Karpas-422 (cell line): ENCODE measurements around the gene XYLT1. TPM values are rescaled to one million over a fixed set of nuclear protein-coding genes. Genes with fewer than 3 reads are reported as not detected.
"Not testable (repeated sequence)": the region's sequence is repeated elsewhere in the genome, so short reads cannot be mapped to it uniquely, and the experiment has no call there.

Experiments used
- DNase-seq: peaks from one replicate; pipeline ENCODE4 v3.0.0-alpha.2; 2015
- H2AFZ ChIP-seq: fragments of 200-600 bp; sonication (generic); 2 replicates; pipeline ENCODE4 v1.6.1; 2014; ENCODE audit warnings: antibody characterized with exemption, low read length, mixed read lengths
- H3K27ac ChIP-seq: fragments of 200-600 bp; sonication (generic); 2 replicates; pipeline ENCODE4 v1.5.1; 2014; ENCODE audit warnings: mild to moderate bottlenecking, low read length, moderate library complexity
- H3K27me3 ChIP-seq: fragments of 200-600 bp; sonication (generic); 2 replicates; pipeline ENCODE4 v1.6.1; 2014; ENCODE audit warnings: low read length, mixed read lengths
- H3K36me3 ChIP-seq: fragments of 200-600 bp; sonication (generic); 2 replicates; pipeline ENCODE4 v1.6.1; 2014; ENCODE audit warnings: low read length, mixed read lengths; ENCODE audit not compliant: insufficient read depth
- H3K4me1 ChIP-seq: fragments of 200-600 bp; sonication (generic); 2 replicates; pipeline ENCODE4 v1.6.1; 2014; ENCODE audit warnings: mild to moderate bottlenecking, low read length, mixed read lengths
- H3K4me2 ChIP-seq: fragments of 200-600 bp; sonication (generic); 2 replicates; pipeline ENCODE4 v1.6.1; 2014; ENCODE audit warnings: low read length, low read depth, mild to moderate bottlenecking; ENCODE audit not compliant: poor library complexity, severe bottlenecking
- H3K4me3 ChIP-seq: fragments of 200-600 bp; sonication (generic); 2 replicates; pipeline ENCODE4 v1.5.1; 2014; ENCODE audit warnings: mild to moderate bottlenecking, antibody characterized with exemption, low read length, mixed read lengths
- H3K79me2 ChIP-seq: fragments of 200-600 bp; sonication (generic); 2 replicates; pipeline ENCODE4 v1.6.1; 2014; ENCODE audit warnings: mild to moderate bottlenecking, low read length, mixed read lengths
- H3K9ac ChIP-seq: fragments of 200-600 bp; sonication (generic); 2 replicates; pipeline ENCODE4 v1.6.0; 2014; ENCODE audit warnings: low read length
- H3K9me2 ChIP-seq: fragments of 200-600 bp; sonication (generic), shearing (Covaris generic); replicated peaks from 2 replicates; pipeline ENCODE4 v1.6.0; 2014; ENCODE audit warnings: mild to moderate bottlenecking, low read length, moderate library complexity; ENCODE audit not compliant: insufficient read depth
- H3K9me3 ChIP-seq: fragments of 300-700, 200-600 bp; sonication (generic); 2 replicates; pipeline ENCODE4 v1.6.1; 2014; ENCODE audit warnings: low read length, mixed read lengths
- H4K20me1 ChIP-seq: fragments of 200-600 bp; sonication (generic); 2 replicates; pipeline ENCODE4 v1.6.1; 2014; ENCODE audit warnings: mild to moderate bottlenecking, antibody characterized with exemption, low read length, low read depth; ENCODE audit not compliant: insufficient read depth
- total RNA-seq: library from RNA; depleted of rRNA; stranded (reverse); fragments of >200 nt; shearing (Covaris generic); gene quantifications from 2 replicates; pipeline ENCODE4 v1.2.3, GENCODE V29; 2014; ENCODE audit warnings: low replicate concordance

Gene XYLT1
- total RNA-seq, 1 experiment from 2014 or later, result 11.8 TPM

- no peak overlapping the region for H2AFZ ChIP-seq
- H3K9ac ChIP-seq, result no peak overlapping the region
- DNase-seq, result no peak
- H4K20me1 ChIP-seq, result no peaks in the 10 kb centered on the region
- H3K9me2 ChIP-seq, result no peaks in the 10 kb centered on the region
- no peak overlapping the region for H3K27ac ChIP-seq
- no peaks in the 10 kb centered on the region for H3K36me3 ChIP-seq
- H3K4me2 ChIP-seq, result no peak overlapping the region
- no peak overlapping the region for H3K4me3 ChIP-seq
- no peaks in the 10 kb centered on the region for H3K79me2 ChIP-seq
- H3K4me1 ChIP-seq, result no peaks in the 10 kb centered on the region
- H3K27me3 ChIP-seq, result no peaks in the 10 kb centered on the region
- no peaks in the 10 kb centered on the region for H3K9me3 ChIP-seq
Observed at GRCh38 chr16:17510567-17510966, 39.8 kb upstream of the XYLT1 start.

GRCh38 chr16:17509194-17509593 is 38.4 kb upstream of the XYLT1 start:
- H4K20me1 ChIP-seq, result no peaks in the 10 kb centered on the region
- H3K4me2 ChIP-seq, result no peak overlapping the region
- no peaks in the 10 kb centered on the region for H3K27me3 ChIP-seq
- no peak overlapping the region for H2AFZ ChIP-seq
- H3K79me2 ChIP-seq, result no peaks in the 10 kb centered on the region
- H3K9me3 ChIP-seq, result no peaks in the 10 kb centered on the region
- H3K36me3 ChIP-seq, result no peaks in the 10 kb centered on the region
- H3K9ac ChIP-seq, result no peak overlapping the region
- no peak for DNase-seq
- H3K9me2 ChIP-seq, result no peaks in the 10 kb centered on the region
- H3K27ac ChIP-seq, result no peak overlapping the region
- no peaks in the 10 kb centered on the region for H3K4me1 ChIP-seq
- no peak overlapping the region for H3K4me3 ChIP-seq

DNA sequence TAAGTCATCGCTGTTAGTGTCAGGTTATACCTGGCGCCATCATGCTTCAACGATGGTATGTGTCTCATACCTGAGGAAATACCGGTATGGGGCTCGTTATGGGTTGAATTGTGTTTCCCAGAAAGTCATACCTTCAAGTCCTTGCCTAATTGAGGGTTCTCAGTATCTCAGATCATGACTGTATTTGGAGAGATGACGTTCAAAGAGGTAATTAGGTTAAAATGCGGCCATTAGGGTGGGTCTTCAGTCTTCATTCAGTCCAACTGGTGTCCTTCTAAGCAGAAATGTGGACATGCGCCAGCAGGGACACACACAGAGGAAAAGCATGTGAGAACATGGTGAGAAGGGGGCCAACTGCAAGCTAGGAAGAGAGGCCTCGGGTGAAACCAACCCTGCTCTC is 37.5 kb upstream of the XYLT1 start:
- H3K9me3 ChIP-seq, result no peaks in the 10 kb centered on the region
- no peaks in the 10 kb centered on the region for H3K79me2 ChIP-seq
- no peaks in the 10 kb centered on the region for H3K9me2 ChIP-seq
- H3K4me3 ChIP-seq, result no peak overlapping the region
- no peak overlapping the region for H3K9ac ChIP-seq
- DNase-seq, result no peak
- H3K27ac ChIP-seq, result no peak overlapping the region
- H3K36me3 ChIP-seq, result no peaks in the 10 kb centered on the region
- no peaks in the 10 kb centered on the region for H3K4me1 ChIP-seq
- H2AFZ ChIP-seq, result no peak overlapping the region
- H3K27me3 ChIP-seq, result no peaks in the 10 kb centered on the region
- H4K20me1 ChIP-seq, result no peaks in the 10 kb centered on the region
- H3K4me2 ChIP-seq, result no peak overlapping the region

GRCh38 chr16:17507516-17507915 is 36.8 kb upstream of the XYLT1 start:
- H4K20me1 ChIP-seq, H2AFZ ChIP-seq, H3K4me2 ChIP-seq, DNase-seq, H3K9me3 ChIP-seq, H3K36me3 ChIP-seq, H3K9ac ChIP-seq, H3K79me2 ChIP-seq, H3K27ac ChIP-seq, H3K27me3 ChIP-seq, H3K4me1 ChIP-seq, H3K4me3 ChIP-seq, H3K9me2 ChIP-seq: not testable (repeated sequence)

GRCh38 chr16:17505828-17506227 is 35.1 kb upstream of the XYLT1 start:
- not testable (repeated sequence) for H3K4me3 ChIP-seq, H3K27me3 ChIP-seq, DNase-seq, H3K79me2 ChIP-seq, H3K4me1 ChIP-seq, H4K20me1 ChIP-seq, H3K9me2 ChIP-seq, H3K4me2 ChIP-seq, H3K36me3 ChIP-seq, H3K9me3 ChIP-seq, H3K9ac ChIP-seq, H2AFZ ChIP-seq, H3K27ac ChIP-seq

GRCh38 chr16:17504050-17504449 is 33.3 kb upstream of the XYLT1 start:
- Histone ChIP-seq H3K4me2 (no peak overlapping the region), H3K4me3 (no peak overlapping the region), H3K79me2 (no peaks in the 10 kb centered on the region)

DNA sequence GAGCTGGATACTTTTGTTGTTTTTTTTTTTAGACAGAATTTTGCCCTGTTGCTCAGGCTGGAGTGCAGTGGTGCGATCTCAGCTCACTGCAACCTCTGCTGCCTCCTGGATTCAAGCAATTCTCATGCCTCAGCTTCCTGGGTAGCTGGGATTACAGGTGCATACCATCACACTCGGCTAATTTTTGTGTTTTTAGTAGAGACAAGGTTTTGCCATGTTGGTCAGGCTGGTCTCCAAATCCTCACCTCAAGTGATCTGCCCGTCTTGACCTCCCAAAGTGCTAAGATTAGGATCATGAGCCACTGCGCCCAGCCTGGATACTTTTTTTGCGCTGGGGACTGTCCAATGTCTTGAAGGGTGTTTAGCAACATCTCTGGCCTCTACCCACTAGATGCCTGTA is 32.6 kb upstream of the XYLT1 start:
- Histone ChIP-seq H3K27ac (no peak overlapping the region), H4K20me1 (no peaks in the 10 kb centered on the region), H3K9ac (no peak overlapping the region), H3K4me2 (no peak overlapping the region), H2AFZ (no peak overlapping the region), H3K9me3 (no peaks in the 10 kb centered on the region), H3K4me3 (no peak overlapping the region), H3K4me1 (no peaks in the 10 kb centered on the region), H3K27me3 (no peaks in the 10 kb centered on the region), H3K79me2 (no peaks in the 10 kb centered on the region), H3K9me2 (no peaks in the 10 kb centered on the region), H3K36me3 (no peaks in the 10 kb centered on the region)
- DNase-seq, result no peak

More at GRCh38 chr16:17504050-17504449, 33.3 kb upstream of the XYLT1 start:
- H3K36me3 ChIP-seq, result no peaks in the 10 kb centered on the region
- no peak overlapping the region for H2AFZ ChIP-seq
- H3K4me1 ChIP-seq, result no peaks in the 10 kb centered on the region
- no peak overlapping the region for H3K27ac ChIP-seq
- H4K20me1 ChIP-seq, result no peaks in the 10 kb centered on the region
- no peak overlapping the region for H3K9ac ChIP-seq
- no peaks in the 10 kb centered on the region for H3K27me3 ChIP-seq
- H3K9me3 ChIP-seq, result no peaks in the 10 kb centered on the region
- H3K9me2 ChIP-seq, result no peaks in the 10 kb centered on the region
- no peak for DNase-seq

DNA sequence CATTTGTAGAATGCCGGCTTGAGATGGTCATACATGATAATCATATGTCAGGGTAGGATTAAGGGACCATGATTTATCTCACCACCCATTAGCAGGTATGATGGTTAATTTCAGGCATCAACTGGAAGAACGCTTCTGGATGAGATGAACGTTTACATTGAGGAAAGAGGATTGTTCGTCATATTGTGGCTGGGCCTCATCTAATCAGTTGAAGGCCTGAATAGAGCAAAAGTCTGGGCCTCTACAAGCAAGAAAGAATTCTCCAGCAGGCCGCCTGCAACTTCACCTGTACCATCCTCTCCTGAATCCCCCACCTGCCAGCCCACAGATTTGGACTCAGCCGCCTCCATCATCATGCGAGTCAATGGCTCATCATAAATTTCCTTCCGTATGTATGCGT is 30.6 kb upstream of the XYLT1 start:
- no peaks in the 10 kb centered on the region for H3K27me3 ChIP-seq
- no peaks in the 10 kb centered on the region for H4K20me1 ChIP-seq
- no peaks in the 10 kb centered on the region for H3K79me2 ChIP-seq
- H3K9me3 ChIP-seq, result no peaks in the 10 kb centered on the region
- no peak overlapping the region for H3K4me3 ChIP-seq
- no peak overlapping the region for H3K27ac ChIP-seq
- no peaks in the 10 kb centered on the region for H3K36me3 ChIP-seq
- no peak overlapping the region for H3K9ac ChIP-seq
- no peak for DNase-seq
- no peaks in the 10 kb centered on the region for H3K9me2 ChIP-seq
- no peak overlapping the region for H3K4me2 ChIP-seq
- no peaks in the 10 kb centered on the region for H3K4me1 ChIP-seq
- no peak overlapping the region for H2AFZ ChIP-seq

DNA sequence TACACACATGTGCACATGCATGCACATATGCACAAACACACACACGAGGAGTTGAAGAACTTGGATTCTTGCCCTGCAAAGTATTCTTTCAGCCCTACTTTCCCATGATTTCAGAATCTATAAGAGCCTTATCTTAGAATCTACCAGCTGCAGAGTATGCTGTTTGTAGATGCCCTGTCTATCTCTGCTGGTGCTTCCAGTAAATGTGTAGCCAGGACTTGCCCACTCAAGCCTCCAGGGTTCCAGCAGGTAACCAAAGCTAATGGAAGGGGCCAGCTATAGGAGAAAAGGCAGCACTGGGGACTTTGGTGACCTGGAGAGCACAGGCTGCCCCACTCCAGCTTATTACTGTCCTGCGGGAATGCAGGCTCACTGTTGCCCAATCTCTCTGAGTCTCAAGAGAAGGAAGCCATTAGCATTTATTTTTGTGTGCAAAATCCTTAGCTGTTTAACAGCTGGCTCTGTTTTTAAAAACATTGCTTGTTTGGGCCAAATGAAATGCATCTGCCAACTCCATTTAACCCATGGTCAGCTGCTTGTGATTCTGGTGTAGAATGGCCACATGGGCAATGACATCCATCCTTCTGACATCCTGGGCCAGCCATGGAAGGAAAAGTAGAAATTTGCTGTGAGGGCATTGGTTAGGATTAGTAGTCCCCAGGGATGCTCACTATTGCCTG is 28.6 kb upstream of the XYLT1 start:
- no peaks in the 10 kb centered on the region for H3K36me3 ChIP-seq
- no peak overlapping the region for H3K4me3 ChIP-seq
- no peak overlapping the region for H3K4me2 ChIP-seq
- no peak overlapping the region for H3K27ac ChIP-seq
- H3K4me1 ChIP-seq, result no peaks in the 10 kb centered on the region
- no peaks in the 10 kb centered on the region for H4K20me1 ChIP-seq
- H3K27me3 ChIP-seq, result no peaks in the 10 kb centered on the region
- no peaks in the 10 kb centered on the region for H3K9me3 ChIP-seq
- DNase-seq, result no peak
- H3K79me2 ChIP-seq, result no peaks in the 10 kb centered on the region
- H3K9me2 ChIP-seq, result no peaks in the 10 kb centered on the region
- H3K9ac ChIP-seq, result no peak overlapping the region
- H2AFZ ChIP-seq, result no peak overlapping the region
